ENCODE data around the gene GFI1.
"Not testable (repeated sequence)": the region's sequence is repeated elsewhere in the genome, so short reads cannot be mapped to it uniquely, and the experiment has no call there.

Gene GFI1

GRCh38 chr1:92461364-92462097 lies 25.2 kb downstream of the GFI1 start:
- DNase-seq, result no peak

DNA sequence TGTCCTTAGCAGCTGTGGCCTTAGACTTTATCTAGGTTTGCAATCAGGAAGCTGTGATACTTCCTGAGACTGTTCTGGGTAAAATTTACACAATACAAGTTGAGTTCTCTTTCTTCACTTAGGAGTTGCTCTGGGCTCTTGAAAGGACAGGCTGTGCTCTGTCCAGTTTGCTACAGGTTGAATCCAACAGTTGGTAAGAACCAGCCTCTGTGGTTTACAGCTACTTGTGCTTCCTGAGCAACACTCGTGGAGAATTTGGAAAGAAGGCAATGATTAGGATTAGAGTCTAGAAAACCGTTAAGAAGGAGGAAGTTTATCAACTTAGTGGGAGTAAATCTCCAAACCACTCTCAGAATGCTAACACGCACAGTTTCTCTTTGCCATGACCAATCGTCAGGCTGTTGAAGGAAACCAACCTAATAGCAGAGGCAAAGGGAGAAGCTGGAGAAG lies 26.8 kb downstream of the GFI1 start:
- no peak for DNase-seq

GRCh38 chr1:92458146-92458545 lies 28.6 kb downstream of the GFI1 start:
- DNase-seq, result no peak

DNA sequence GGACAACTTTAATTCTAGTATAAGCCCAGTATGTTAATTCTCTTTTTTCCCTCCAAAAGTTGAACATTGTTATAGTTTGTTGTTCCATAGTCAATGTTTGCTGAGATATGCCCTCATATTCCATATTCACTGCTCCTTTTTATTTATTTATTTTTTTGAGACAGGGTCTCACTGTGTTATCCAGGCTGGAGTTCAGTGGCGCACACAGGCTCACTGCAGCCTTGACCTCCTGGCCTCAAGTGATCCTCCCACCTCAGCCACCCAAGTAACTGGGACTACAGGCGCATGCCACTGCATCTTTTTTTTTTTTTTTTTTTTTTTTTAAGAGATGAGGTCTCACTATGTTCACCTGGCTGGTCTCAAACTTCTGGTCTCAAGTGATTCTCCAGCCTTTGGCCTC lies 38.7 kb downstream of the GFI1 start:
- no peak for DNase-seq

DNA sequence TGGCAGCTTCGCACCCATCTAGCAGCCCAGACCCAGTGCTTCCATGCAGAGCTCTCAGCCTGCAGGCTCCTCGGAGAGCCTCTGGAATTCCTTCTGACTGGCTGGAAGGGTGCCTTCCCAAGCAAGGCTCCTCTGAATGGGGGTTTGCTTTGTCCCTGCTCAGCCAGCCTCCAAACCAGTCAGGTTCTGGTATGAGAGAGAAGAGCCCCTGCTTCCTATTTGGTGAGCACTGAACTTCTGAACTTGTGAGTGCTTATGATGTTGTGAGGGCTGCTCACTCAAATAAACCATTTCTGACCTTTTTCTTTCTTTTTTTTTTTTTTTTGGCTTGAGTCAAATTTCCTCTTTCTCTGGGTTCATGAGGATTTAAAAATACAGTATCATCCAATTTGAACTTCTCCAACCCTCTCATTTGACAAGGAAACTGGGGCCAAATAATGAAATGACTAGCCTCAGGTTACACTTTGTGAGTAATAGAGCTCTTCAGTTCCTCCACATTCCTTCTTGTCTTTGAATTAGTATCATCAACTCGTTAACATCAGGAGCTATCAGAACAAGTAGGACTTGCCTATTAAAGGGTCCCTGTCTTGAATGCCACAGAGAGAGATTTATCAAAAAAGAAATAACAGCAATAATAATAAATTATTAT lies 39.6 kb downstream of the GFI1 start:
- DNase-seq, result no peak

DNA sequence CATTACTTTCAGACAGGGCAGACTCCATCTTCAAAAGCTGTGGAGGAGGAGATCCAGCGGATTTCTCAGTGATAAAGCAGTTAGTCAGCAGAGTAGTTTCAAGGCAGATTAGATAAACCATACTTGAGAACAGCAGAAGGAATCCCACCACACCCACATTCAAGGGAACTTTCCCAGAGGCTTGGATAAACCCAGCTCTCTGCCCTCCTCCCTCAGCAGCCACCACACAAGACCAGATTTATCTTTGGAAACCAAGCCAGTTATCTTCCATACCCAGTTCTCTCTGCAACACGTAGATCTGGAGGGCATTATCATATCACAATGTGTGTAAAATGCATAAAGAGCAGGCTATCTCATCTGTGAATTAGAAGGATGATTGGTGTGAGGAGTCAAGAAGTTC lies 40.2 kb downstream of the GFI1 start:
- DNase-seq, result no peak

DNA sequence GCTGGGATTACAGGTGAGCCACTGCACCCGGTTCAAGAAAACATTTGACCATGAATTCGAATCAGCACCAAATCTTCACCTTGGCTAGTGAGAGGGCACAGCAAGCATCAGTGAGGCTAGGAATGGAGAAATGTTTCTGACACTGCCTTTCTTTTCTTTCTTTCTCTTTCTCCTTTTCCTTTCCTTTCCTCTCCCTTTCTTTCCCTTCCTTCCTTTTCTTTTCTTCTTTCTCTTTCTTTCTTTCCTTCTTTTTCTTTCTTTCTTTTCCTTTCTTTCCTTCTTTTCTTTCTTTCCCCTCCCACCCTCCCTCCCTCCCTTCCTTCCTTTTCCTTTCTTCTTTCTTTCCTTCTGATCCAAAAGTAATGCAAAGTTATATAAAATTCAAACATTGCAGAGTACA lies 40.9 kb downstream of the GFI1 start:
- no peak for DNase-seq

- no peak for DNase-seq
Observed at GRCh38 chr1:92444351-92444750, 42.4 kb downstream of the GFI1 start.

- DNase-seq, result no peak
Observed at GRCh38 chr1:92443893-92444292, 42.8 kb downstream of the GFI1 start.

DNA sequence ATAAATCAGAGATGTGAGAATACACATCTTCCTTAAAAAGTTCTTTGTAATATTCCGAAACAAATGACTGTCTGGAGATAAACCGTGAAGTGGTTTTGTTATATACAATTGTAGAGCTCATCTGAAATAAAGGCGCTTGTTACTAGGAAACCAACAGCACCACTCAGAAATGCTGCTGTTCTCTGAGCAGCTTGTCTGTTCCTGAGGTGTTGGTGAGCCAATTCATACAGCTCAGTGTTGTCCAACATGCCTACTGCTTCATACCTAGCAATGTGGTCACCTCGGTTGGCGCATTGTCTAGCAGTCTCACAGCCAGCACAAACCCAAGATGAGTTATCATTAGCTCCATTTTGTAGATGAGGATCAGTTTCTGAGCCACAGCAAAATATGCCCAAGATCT lies 44.4 kb downstream of the GFI1 start:
- DNase-seq, result no peak

GRCh38 chr1:92441697-92442342 lies 44.9 kb downstream of the GFI1 start:
- no peak for DNase-seq

- no peak for DNase-seq
Observed at GRCh38 chr1:92441316-92441696, 45.4 kb downstream of the GFI1 start.

DNA sequence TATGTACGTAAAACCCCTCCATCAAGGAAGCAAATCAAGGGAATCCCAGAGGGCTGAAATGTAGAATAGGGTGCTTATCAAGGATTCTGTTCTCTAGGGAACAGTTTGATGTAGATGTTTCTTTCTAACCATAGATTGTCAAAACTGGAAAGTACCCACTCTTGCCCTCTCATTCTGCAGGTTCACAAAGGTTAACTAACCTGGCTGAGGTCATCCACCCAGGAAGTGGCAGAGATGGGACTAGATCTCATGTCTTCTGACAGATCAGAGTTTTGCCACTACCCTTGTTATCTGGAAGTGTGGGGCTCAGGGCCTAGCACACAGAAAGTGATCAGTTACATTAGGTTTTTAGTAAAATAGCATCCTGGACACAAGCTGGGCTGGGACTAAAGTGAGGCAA lies 47.4 kb downstream of the GFI1 start:
- no peak for DNase-seq

DNA sequence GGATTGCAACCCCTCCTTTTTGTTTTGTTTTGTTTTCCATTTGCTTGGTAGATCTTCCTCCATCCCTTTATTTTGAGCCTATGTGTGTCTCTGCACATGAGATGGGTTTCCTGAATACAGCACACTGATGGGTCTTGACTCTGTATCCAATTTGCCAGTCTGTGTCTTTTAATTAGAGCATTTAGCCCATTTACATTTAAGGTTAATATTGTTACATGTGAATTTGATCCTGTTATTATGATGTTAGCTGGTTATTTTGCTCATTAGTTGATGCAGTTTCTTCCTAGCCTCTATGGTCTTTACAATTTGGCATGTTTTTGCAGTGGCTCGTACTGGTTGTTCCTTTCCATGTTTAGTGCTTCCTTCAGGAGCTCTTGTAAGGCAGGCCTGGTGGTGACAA lies 52.2 kb downstream of the GFI1 start:
- DNase-seq, result not testable (repeated sequence)

- no peak for DNase-seq
Observed at GRCh38 chr1:92430030-92430429, 56.7 kb downstream of the GFI1 start.

GRCh38 chr1:92425617-92426016 lies 61.1 kb downstream of the GFI1 start:
- no peak for DNase-seq
